ENCODE results near the gene CYTH3. TPM values are rescaled to one million over a fixed set of nuclear protein-coding genes. Genes with fewer than 3 reads are reported as not detected.
A peak's percentile ranks its signal among the peaks of the same experiment; 100 is the strongest.

CYTH3 gene
- total RNA-seq, 1 experiment from 2014 or later, result 29.1 TPM

DNA sequence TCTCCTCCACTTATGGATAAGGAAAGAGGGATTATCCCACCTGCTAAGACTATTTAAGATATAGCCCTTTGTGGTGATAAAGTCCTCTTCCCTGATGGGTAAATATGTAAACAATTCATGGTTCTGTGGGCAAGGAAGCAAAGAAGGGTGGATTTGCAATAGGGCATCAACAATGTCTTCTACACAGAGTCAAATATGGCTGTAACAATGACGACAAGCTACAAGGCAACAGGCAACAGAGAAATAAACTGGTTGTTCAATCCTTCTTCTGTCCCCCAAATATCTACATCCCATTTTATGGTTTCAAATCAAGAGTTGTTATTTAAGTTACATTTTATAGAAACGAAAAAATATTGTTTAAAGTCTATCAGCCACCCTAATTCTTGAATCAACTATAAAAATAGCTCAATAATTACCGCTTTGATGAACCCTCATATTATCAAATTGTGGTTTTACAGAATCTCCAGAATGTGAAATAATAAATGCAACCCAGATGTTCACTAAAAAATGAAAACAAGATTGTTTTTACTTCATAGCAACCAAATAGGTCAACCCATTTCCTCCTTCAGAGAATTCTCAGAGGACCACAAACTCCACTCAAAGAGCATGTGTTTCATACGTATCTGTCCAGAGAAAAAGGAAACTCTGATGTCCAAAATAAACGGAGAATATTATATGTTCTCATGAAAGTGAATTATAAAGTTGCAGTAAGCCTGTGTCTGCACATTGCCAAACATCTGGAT lies 13.8 kb downstream of the CYTH3 start:
- Mint-ChIP-seq H3K4me1 (ENCODE audit: low read depth, unreplicated experiment) (peaks cover 16% of the 10 kb centered on the region), H3K27ac (ENCODE audit: unreplicated experiment) (no peak overlapping the region), H3K4me3 (ENCODE audit: unreplicated experiment) (no peak overlapping the region), H3K27me3 (ENCODE audit: insufficient read depth, unreplicated experiment) (no peaks in the 10 kb centered on the region), H3K9me3 (ENCODE audit: unreplicated experiment) (no peaks in the 10 kb centered on the region), H3K36me3 (ENCODE audit: insufficient read depth, unreplicated experiment) (no peaks in the 10 kb centered on the region)
- H3K36me3 ChIP-seq (ENCODE audit: control insufficient read depth, insufficient read depth, low read length), result no peaks in the 10 kb centered on the region
- TF ChIP-seq CTCF (IDR thresholded peaks at IDR 0.05; ENCODE audit: insufficient read depth in 1 of 2, low read depth in 1 of 2, low read length in 1 of 2, severe bottlenecking in 1 of 2, unreplicated experiment in 1 of 2), result no peak
- no peaks in the 10 kb centered on the region for H3K27me3 ChIP-seq (replicated peaks; ENCODE audit: control insufficient read depth, insufficient read depth, low read length)
- no peaks in the 10 kb centered on the region for H3K9me3 ChIP-seq
- CTCF ChIA-PET, result no interaction called here
- no peak overlapping the region for H3K4me3 ChIP-seq (ENCODE audit: low read depth, low read length)
- DNase-seq, result no peak
- POLR2A ChIA-PET, result no interaction called here
- BruUV-seq (replicated peaks), result no TSS peak
- H3K4me1 ChIP-seq, result peaks cover 34% of the 10 kb centered on the region; the same call in 1 of the 2 replicates
- intact Hi-C loops (cut with micrococcal nuclease; ENCODE audit: unreplicated experiment), result no loop called here

DNA sequence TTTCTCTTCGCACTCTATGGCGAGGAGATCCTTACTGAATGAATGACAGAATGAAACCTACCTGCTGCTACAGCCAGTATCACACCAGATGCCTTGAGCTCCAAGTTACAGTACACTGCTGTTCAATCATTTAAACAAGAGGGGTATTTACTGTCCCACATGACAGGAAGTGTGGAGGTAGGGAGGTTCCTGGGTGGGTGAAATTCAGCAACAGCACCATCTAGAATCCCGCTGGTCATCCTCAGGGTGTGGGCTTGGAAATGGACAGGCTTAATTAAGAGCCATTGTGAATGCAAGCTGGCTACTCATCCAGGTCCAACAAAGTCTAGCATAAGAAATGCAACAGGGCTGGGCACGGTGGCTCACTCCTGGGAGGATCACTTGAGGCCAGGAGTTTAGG lies 14.7 kb downstream of the CYTH3 start:
- no peaks in the 10 kb centered on the region for H3K27me3 Mint-ChIP-seq (ENCODE audit: insufficient read depth, unreplicated experiment)
- Histone ChIP-seq H3K27me3 (replicated peaks; ENCODE audit: control insufficient read depth, insufficient read depth, low read length) (no peaks in the 10 kb centered on the region), H3K9me3 (no peaks in the 10 kb centered on the region), H3K4me3 (ENCODE audit: low read depth, low read length) (no peak overlapping the region), H3K4me1 (peaks cover 28% of the 10 kb centered on the region; the same call in 1 of the 2 replicates), H3K36me3 (ENCODE audit: control insufficient read depth, insufficient read depth, low read length) (no peaks in the 10 kb centered on the region)
- H3K9me3 Mint-ChIP-seq (ENCODE audit: unreplicated experiment), result no peaks in the 10 kb centered on the region
- no peaks in the 10 kb centered on the region for H3K36me3 Mint-ChIP-seq (ENCODE audit: insufficient read depth, unreplicated experiment)
- POLR2A ChIA-PET, result no interaction called here
- intact Hi-C loops (cut with micrococcal nuclease; ENCODE audit: unreplicated experiment), result no loop called here
- no peak for DNase-seq
- H3K4me1 Mint-ChIP-seq (ENCODE audit: low read depth, unreplicated experiment), result peaks cover 16% of the 10 kb centered on the region
- CTCF ChIA-PET, result no interaction called here
- no peak overlapping the region for H3K27ac Mint-ChIP-seq (ENCODE audit: unreplicated experiment)
- BruUV-seq (replicated peaks), result no TSS peak
- no peak overlapping the region for H3K4me3 Mint-ChIP-seq (ENCODE audit: unreplicated experiment)
- TF ChIP-seq CTCF (IDR thresholded peaks at IDR 0.05; ENCODE audit: insufficient read depth in 1 of 2, low read depth in 1 of 2, low read length in 1 of 2, severe bottlenecking in 1 of 2, unreplicated experiment in 1 of 2), result no peak

- H3K27me3 Mint-ChIP-seq (ENCODE audit: insufficient read depth, unreplicated experiment), result no peaks in the 10 kb centered on the region
- no TSS peak for BruUV-seq (replicated peaks)
- Histone ChIP-seq H3K27me3 (replicated peaks; ENCODE audit: control insufficient read depth, insufficient read depth, low read length) (no peaks in the 10 kb centered on the region), H3K4me1 (peaks cover 28% of the 10 kb centered on the region; the same call in 1 of the 2 replicates), H3K9me3 (no peaks in the 10 kb centered on the region), H3K4me3 (ENCODE audit: low read depth, low read length) (no peak overlapping the region), H3K36me3 (ENCODE audit: control insufficient read depth, insufficient read depth, low read length) (no peaks in the 10 kb centered on the region)
- peak; percentile 31 to 54 for DNase-seq
- TF ChIP-seq CTCF (IDR thresholded peaks at IDR 0.05; ENCODE audit: insufficient read depth in 1 of 2, low read depth in 1 of 2, low read length in 1 of 2, severe bottlenecking in 1 of 2, unreplicated experiment in 1 of 2), result no peak
- intact Hi-C loops (cut with micrococcal nuclease; ENCODE audit: unreplicated experiment), result no loop called here
- POLR2A ChIA-PET, result no interaction called here
- no peaks in the 10 kb centered on the region for H3K9me3 Mint-ChIP-seq (ENCODE audit: unreplicated experiment)
- H3K27ac Mint-ChIP-seq (ENCODE audit: unreplicated experiment), result no peak overlapping the region
- CTCF ChIA-PET, result interaction anchor here (0.8 kb wide), 1 partner anchor 31 kb away, joined by 3 read pairs; no protein-coding TSS in a partner anchor
- no peak overlapping the region for H3K4me3 Mint-ChIP-seq (ENCODE audit: unreplicated experiment)
- H3K4me1 Mint-ChIP-seq (ENCODE audit: low read depth, unreplicated experiment), result peaks cover 16% of the 10 kb centered on the region
- H3K36me3 Mint-ChIP-seq (ENCODE audit: insufficient read depth, unreplicated experiment), result no peaks in the 10 kb centered on the region
Measured at GRCh38 chr7:6256677-6257535, 15.5 kb downstream of the CYTH3 start.
